Camera-type eye (tissue), 1 donor: ENCODE results near the gene TOMM20L. TPM values are rescaled to one million over a fixed set of nuclear protein-coding genes. Genes with fewer than 3 reads are reported as not detected.

Experiments
- total RNA-seq: library from RNA; depleted of rRNA; stranded (reverse); fragments of >200 nt; gene quantifications from one replicate; pipeline ENCODE4 v1.2.3, GENCODE V29; 2014

The TOMM20L gene
- total RNA-seq, result not detected

GRCh38 chr14:58395812-58396788, at the start of gene TOMM20L:
TOMM20L (plus strand) TSS chr14:58395930; CDS start chr14:58395958, 28 bp downstream.

DNA sequence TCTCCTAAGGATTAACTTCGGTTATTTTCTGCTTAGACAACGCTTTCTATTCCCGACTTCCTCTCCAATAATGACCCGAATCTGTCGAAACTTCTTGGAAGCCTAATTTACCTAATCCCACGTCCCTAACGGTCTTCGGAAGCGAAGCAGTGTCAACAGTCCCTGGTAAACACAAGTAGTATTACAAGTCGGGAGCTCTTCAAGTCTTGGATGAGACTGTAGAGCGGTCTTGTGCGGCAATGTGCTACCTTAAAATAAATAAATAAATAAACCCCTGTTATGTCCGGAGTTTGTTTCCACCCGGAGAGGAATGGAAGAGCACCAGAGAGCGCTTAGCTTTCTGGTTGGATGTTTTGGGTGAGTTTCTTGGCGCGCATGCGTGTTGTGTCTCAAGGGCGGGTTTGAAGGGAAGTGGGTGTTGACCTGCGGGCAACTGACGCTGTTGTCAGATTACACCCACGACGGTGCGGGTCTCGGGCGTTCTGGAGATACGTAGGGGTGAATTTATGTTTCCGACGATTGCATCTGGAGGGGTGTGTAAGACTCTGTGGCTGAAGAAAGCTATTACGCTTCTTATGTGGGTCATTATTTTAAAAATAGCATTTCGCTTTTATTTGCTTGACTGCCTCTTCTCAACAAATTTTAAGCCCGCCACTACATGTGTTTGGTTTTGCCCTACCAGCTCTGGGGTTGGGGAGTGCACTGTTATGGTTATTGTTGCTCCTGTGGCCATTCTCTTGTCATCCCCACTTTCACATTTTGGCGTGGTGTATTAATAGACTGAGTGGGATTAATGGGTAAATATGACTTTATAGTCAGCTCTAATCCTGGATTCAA, 31.8 kb downstream of the TOMM20L start, which contains the start of the genes KIAA0586 and TIMM9:
TSS of gene KIAA0586 (plus strand) at position 439 of the 837 bp plus-strand sequence. CDS start 546 bp downstream, outside the sequence.
TSS of gene TIMM9 (minus strand) at position 251 of the 837 bp plus-strand sequence. CDS start 15,586 bp downstream, outside the sequence.

Other genes starting within 250 kb of the TOMM20L start
- gene ARMH4, start 243.7 kb upstream of the TOMM20L start, total RNA-seq, result 44.6 TPM
- 86.1 TPM for gene ACTR10, start 195.8 kb upstream of the TOMM20L start, total RNA-seq
- 60.0 TPM for gene PSMA3, start 151.1 kb upstream of the TOMM20L start, total RNA-seq
- gene ARID4A, start 97.4 kb upstream of the TOMM20L start, total RNA-seq, result 45.4 TPM
- 37.7 TPM for gene TIMM9, start 31.6 kb downstream of the TOMM20L start, total RNA-seq
- 38.5 TPM for gene KIAA0586, start 31.8 kb downstream of the TOMM20L start, total RNA-seq
- gene DACT1, start 242.0 kb downstream of the TOMM20L start, total RNA-seq, result 27.2 TPM